LNCaP clone FGC (cell line): Measurements from ENCODE around the gene SCUBE2.
"Not testable (repeated sequence)": the region's sequence is repeated elsewhere in the genome, so short reads cannot be mapped to it uniquely, and the experiment has no call there.

Experiments
- DNase-seq: peaks from one replicate; pipeline ENCODE4 v3.0.0-alpha.2; 2011; ENCODE audit warnings: low read depth
- H3K4me3 ChIP-seq: 2 replicates; pipeline ENCODE4 v1.5.1; 2011; ENCODE audit warnings: mild to moderate bottlenecking, low read depth, low read length, control low read depth
- TF ChIP-seq, protein P1 (sequence below): IDR thresholded peaks from 2 replicates; pipeline ENCODE4 v1.5.1; 2012; ENCODE audit warnings: mild to moderate bottlenecking; ENCODE audit not compliant: control insufficient read depth, insufficient read depth; ENCODE audit errors: extremely low read depth

Gene SCUBE2

DNA sequence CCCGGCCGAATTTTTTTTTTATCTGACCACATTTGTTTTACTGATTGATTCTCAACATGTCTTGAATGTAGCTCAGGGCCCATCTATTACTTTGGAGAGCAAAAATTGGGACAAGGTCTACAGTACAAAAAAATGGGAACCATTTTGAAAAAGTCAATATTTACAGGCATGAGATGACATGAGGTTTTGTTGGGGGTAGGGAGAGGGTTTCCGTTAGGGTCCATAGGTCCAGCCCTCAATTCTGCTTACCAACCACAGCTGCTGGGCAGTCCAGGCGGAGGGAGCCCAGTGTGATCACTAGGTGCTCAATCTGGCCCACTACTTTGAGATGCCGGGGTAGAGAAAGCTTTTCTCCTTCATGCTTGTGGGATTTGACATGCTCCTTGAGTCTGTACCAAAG is 105.9 kb downstream of the SCUBE2 start:
- H3K4me3 ChIP-seq, result no peak overlapping the region
- TF ChIP-seq, protein P1, sequence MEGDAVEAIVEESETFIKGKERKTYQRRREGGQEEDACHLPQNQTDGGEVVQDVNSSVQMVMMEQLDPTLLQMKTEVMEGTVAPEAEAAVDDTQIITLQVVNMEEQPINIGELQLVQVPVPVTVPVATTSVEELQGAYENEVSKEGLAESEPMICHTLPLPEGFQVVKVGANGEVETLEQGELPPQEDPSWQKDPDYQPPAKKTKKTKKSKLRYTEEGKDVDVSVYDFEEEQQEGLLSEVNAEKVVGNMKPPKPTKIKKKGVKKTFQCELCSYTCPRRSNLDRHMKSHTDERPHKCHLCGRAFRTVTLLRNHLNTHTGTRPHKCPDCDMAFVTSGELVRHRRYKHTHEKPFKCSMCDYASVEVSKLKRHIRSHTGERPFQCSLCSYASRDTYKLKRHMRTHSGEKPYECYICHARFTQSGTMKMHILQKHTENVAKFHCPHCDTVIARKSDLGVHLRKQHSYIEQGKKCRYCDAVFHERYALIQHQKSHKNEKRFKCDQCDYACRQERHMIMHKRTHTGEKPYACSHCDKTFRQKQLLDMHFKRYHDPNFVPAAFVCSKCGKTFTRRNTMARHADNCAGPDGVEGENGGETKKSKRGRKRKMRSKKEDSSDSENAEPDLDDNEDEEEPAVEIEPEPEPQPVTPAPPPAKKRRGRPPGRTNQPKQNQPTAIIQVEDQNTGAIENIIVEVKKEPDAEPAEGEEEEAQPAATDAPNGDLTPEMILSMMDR, result no peak
- no peak for DNase-seq

DNA sequence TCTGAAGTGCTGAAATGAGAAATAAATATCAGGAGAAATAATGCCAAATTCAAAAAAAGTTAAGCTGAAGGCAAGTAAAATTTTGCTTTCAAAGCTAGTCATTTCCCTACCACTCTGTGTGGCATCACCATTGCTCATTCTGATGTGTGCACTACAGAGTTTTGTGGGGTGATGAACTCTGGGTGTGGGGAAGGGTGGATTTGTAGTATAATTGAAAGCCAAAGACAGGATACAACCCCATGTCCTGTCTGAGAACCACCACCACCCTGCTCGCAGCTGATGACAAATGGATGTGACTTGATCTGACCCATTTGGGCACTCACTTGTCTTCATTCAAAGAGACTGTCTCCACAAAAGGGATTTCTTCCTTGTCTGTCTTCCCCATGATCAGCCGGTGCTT is 107.8 kb downstream of the SCUBE2 start:
- no peak for DNase-seq
- no peak overlapping the region for H3K4me3 ChIP-seq
- TF ChIP-seq, protein P1, result no peak

DNA sequence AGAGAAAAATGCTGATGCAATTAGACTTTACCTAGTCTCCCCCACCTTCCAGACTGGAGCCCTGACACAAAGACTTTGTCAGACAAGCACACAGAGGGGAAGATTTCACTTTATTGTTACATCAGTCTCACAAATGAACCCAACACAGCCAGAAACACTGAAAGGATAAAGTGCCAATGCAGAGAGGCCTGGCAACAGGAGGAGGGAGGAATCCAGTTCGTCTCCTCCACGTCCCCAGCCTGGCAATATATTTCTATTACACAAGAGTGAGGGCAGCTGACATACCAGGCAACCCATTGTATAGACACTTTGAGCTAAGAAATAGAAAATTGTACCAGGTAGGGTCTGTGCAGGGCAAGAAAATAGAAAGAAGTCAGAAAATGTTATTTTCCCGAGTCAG is 110.9 kb downstream of the SCUBE2 start:
- TF ChIP-seq, protein P1, result no peak
- no peak for DNase-seq
- H3K4me3 ChIP-seq, result no peak overlapping the region

DNA sequence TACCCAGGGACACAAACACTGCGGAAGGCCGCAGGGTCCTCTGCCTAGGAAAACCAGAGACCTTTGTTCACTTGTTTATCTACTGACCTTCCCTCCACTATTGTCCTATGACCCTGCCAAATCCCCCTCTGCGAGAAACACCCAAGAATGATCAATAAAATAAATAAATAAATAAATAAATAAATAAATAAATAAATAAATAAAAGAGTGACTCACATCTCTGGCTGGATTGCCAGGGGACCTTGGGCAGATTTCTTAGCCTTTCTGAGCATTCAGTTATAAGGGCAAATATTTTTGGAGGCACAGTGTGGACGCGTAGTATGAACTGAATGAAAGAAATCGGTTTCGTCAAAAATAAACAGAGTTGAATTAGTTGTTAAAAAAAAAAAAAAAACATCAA is 112.0 kb downstream of the SCUBE2 start:
- not testable (repeated sequence) for H3K4me3 ChIP-seq, DNase-seq

DNA sequence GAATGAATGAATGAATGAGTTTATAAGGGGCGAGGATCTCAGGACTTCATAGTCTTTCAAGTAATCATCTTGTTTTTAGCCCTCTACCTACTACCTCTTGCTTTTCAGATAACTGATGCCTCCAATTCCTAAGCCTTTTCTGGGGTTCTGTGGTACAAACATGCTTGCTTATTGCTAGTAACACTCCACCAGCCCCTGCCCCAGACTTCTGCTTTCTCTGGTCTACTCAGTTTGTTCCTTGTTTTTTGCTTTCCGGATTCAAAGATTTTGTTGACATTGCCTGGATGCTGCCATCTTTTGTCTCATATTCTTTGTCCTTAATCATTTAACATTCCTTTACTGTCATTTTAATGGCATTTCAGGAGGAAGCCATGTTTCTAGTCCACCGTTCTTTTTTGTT is 118.3 kb downstream of the SCUBE2 start:
- DNase-seq, result no peak
- TF ChIP-seq, protein P1, result no peak
- H3K4me3 ChIP-seq, result no peak overlapping the region

DNA sequence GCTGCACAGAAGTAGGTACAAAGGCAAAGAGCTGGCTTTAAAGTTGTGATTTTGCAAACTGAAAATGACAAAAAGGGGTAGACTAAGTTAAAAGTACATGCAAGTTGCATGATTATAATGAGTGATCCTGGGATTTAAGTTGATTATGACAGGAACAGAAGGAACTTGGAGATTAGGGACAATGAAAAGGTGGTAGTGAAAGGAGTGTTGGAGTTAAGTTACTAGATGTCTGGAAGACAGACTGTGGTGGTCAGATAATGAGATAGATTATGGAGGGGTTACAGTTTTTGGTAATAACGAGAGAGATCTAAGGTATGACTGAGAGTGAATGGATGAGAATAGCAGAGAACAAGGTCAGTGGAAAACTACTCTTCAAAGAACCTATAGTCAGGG is 119.5 kb downstream of the SCUBE2 start:
- TF ChIP-seq, protein P1, result no peak
- DNase-seq, result no peak
- H3K4me3 ChIP-seq, result no peak overlapping the region

DNA sequence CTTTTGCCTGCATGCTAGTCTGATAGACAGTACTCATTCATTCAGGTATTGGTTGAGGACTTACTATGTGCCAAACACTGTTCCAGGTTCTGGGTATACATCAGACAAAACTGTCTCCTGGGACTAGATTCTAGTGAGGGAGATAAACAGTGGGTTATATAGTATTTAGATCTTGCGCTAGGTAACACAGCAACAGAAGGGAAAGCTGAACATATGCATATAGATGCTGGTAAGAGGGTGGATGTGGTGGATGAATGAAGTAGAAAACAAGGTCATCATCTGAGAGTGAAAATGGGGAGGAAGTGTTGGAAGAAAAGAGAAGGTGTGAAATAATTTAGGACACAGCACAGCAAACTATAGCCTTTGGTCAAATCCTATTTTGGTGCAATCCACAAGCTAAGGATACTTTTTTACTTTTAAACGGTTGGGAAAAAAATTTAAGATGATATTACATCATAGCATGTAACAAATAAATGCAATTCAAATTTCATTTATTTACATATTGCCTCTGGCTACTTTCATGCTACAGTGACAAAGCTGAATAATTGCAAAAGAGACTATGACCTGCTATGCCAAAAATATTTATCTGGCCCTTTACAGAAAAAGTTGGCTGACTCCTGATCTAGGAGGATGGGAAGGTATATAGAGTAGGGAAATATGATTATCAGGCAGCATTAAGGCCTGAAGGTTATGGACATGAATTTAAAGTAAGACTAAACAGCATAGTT is 120.0 kb downstream of the SCUBE2 start:
- no peak for DNase-seq
- no peak overlapping the region for H3K4me3 ChIP-seq
- TF ChIP-seq, protein P1, result no peak
